ACC112 (cell line): ENCODE measurements around the gene BCAS1.

ENCODE experiments used
- H2AFZ ChIP-seq: fragments of 200-600 bp; sonication (generic); one replicate; pipeline ENCODE4 v1.6.0; 2017; ENCODE audit warnings: antibody characterized with exemption, low read length; ENCODE audit not compliant: unreplicated experiment
- H3K27ac ChIP-seq: fragments of 200-600 bp; sonication (generic); 2 replicates; pipeline ENCODE4 v1.5.1; 2014; ENCODE audit warnings: low read depth, mild to moderate bottlenecking, antibody characterized with exemption, low read length, moderate library complexity
- H3K27me3 ChIP-seq: fragments of 200-600 bp; sonication (generic); 2 replicates; pipeline ENCODE4 v1.6.1; 2014; ENCODE audit warnings: mild to moderate bottlenecking, antibody characterized with exemption, low read length, moderate library complexity, mixed read lengths; ENCODE audit not compliant: insufficient read depth
- H3K36me3 ChIP-seq: fragments of 200-600 bp; sonication (generic); 2 replicates; pipeline ENCODE4 v1.6.1; 2016; ENCODE audit warnings: mild to moderate bottlenecking, antibody characterized with exemption, low read length, moderate library complexity, mixed read lengths; ENCODE audit not compliant: insufficient read depth
- H3K4me1 ChIP-seq: fragments of 200-600 bp; sonication (generic); one replicate; pipeline ENCODE4 v1.6.1; 2016; ENCODE audit warnings: low read length, mixed read lengths; ENCODE audit not compliant: insufficient read depth, unreplicated experiment, control insufficient read depth
- H3K4me3 ChIP-seq: fragments of 200-600 bp; sonication (generic); 2 replicates; pipeline ENCODE4 v1.5.1; 2014; ENCODE audit warnings: mild to moderate bottlenecking, low read depth, low read length
- H3K79me2 ChIP-seq: fragments of 200-600 bp; sonication (generic); one replicate; pipeline ENCODE4 v1.6.0; 2016; ENCODE audit warnings: low read length; ENCODE audit not compliant: control insufficient read depth, unreplicated experiment, insufficient read depth

BCAS1 gene

DNA sequence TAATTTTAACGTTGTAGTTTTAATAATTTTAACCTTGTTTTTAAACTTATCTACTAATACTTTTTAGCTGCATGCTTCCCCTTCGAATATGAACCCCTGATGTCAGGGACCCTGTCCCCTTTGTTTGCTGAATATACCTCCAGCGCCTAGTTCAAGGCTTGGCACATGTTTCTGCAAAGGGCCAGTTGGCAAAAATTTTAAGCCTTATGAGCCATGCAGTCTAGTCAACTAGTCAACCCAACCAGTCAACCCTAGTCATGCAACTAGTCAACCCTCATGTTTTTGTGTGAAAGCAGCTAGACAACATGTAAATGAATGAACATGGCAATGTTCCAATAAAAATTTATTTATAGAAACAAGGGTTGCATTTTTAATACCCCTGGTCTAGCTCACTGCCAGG, 119.8 kb downstream of the BCAS1 start:
- no peaks in the 10 kb centered on the region for H3K27me3 ChIP-seq
- H3K36me3 ChIP-seq: no peaks in the 10 kb centered on the region
- H3K4me3 ChIP-seq: no peak overlapping the region
- peaks cover 18% of the 10 kb centered on the region for H3K4me1 ChIP-seq
- no peaks in the 10 kb centered on the region for H3K79me2 ChIP-seq
- H3K27ac ChIP-seq: no peak overlapping the region
- no peak overlapping the region for H2AFZ ChIP-seq

DNA sequence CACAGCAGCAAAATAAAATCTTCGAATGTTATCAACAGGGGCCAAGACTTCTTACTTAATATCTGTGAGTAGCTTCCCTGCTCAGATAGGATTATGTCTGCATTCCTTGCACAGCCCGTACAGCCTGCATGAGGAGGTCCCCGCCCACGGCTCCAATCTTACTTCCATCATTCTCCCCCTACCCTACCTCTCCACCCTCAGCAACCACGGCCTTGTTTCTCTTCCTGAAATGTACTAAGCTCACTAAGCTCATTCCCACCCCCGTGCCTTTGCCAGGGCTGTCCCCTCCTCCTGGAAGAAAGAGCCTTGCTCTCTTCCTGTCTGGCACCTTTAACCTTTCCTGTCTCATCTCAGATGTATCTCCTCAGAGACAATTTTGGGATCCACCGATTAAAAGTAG, 120.4 kb downstream of the BCAS1 start:
- Histone ChIP-seq H3K27ac (peak overlapping the region; percentile 74), H3K27me3 (no peaks in the 10 kb centered on the region), H3K4me1 (peaks cover 18% of the 10 kb centered on the region), H3K4me3 (peak overlapping the region; percentile 46; the same call in 1 of the 2 replicates), H3K36me3 (no peaks in the 10 kb centered on the region), H2AFZ (peak overlapping the region; percentile 16), H3K79me2 (no peaks in the 10 kb centered on the region)

DNA sequence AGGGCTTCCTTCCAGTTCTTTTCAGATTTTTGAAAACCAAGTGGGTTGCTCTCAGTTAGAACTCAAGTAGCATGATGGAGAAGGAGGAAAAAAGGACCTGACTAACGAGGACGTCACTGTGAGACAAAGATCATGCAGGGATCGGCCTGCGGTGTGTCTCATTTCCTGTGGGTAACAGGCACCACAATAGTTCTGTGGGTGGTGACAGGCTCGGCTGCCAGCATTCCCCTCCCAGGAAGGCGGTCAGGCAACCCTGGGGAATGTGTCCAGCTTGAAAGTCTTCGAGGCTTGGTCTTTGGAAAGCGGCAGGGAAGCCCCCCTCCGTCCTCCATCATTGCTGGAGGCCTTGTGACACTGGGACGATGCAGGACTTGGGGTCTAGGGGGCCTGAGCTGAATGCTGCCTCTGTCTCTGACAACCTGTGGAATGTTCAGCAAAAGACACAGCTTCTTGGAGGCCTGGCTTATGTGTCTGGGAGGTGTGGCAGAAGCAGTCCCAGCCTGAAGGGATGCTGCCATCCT, 121.0 kb downstream of the BCAS1 start:
- Histone ChIP-seq H3K36me3 (no peaks in the 10 kb centered on the region), H2AFZ (peak overlapping the region; percentile 36), H3K4me1 (peaks cover 18% of the 10 kb centered on the region), H3K27ac (peak overlapping the region; percentile 74), H3K4me3 (peak overlapping the region; percentile 46), H3K79me2 (no peaks in the 10 kb centered on the region), H3K27me3 (no peaks in the 10 kb centered on the region)

DNA sequence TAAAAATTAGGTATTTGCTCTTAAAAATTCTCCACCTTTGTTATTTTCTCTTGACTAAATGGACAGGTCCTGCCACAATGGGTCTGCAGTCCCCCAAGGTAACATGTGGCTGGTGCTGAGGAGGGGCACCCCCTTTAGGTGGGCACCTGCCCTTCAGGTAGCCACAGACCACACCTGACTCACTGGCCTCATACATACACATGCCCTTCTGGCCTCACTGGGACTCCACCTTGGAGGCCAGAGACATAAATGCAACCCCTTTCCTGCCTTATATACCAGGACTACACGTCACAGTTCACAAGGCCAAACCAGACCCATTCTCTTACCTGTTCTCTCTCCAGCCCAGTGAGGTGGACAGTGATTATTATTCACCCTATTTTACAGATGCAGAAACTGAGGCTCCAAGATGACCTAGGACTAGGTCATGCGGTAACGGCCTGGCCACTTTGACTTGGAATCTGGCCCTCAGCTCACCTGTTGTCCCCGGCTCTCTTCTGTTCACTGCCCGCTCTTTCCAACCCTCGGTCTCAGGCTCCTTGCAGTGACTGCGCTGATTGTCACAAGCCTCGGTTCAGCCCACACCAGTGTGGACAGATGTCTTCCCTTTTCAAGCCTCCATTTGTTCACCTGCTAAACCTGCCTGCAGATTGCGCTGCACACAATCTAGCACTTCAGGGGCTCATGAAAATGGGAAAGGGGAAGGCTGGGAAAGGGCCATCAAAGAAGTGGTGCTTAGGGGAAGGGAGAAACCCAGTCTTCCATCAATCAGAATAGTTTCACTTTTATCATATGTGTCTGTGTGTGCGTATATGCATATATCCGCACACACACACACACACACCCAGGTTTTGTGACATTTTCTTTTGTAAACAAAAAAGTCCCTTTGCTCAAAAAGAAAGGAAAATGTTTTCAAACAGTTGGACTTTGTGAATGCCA, 121.7 kb downstream of the BCAS1 start:
- Histone ChIP-seq H3K27ac (peak overlapping the region; percentile 74), H3K4me3 (peak overlapping the region; percentile 46; the same call in 1 of the 2 replicates)

DNA sequence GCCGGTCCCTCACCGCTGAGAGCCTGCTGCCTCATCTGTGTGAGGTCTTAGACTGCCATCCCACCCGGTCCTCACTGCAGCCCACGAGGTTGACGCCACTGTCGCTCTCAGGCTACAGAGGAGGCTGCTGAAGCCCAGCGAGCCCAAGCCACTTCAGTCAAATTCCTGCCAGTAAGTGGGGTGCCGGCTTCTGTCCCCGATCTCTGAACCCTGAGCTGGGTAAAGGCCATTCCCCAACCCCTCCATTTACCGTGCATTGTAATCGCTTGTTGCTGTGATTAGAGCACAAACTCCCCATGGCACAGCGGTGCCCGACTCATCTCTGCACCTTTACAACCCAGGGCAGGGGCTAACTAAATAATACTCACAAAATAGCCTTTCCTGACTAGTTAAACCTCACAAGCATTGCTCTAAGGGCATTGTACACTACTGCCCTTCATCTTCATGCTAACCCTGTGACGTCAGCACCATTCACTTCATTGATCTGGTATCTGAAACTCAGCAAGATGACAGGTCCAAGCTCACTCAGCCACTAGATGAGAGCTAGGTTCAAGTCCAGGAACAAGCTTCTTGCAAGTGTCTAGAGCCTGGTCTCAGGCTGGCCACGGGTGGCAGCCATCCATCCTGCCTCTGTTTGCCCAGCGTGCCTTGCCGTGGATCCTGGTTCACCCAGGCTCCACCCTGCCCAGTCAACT, 122.7 kb downstream of the BCAS1 start:
- Histone ChIP-seq H3K79me2 (no peaks in the 10 kb centered on the region), H3K27me3 (no peaks in the 10 kb centered on the region), H2AFZ (no peak overlapping the region), H3K27ac (no peak overlapping the region), H3K4me3 (no peak overlapping the region), H3K36me3 (no peaks in the 10 kb centered on the region), H3K4me1 (peaks cover 18% of the 10 kb centered on the region)

More for the DNA sequence above, 121.7 kb downstream of the BCAS1 start:
- Histone ChIP-seq H3K4me1 (peaks cover 18% of the 10 kb centered on the region), H3K27me3 (no peaks in the 10 kb centered on the region), H3K36me3 (no peaks in the 10 kb centered on the region), H2AFZ (peak overlapping the region; percentile 36), H3K79me2 (no peaks in the 10 kb centered on the region)

DNA sequence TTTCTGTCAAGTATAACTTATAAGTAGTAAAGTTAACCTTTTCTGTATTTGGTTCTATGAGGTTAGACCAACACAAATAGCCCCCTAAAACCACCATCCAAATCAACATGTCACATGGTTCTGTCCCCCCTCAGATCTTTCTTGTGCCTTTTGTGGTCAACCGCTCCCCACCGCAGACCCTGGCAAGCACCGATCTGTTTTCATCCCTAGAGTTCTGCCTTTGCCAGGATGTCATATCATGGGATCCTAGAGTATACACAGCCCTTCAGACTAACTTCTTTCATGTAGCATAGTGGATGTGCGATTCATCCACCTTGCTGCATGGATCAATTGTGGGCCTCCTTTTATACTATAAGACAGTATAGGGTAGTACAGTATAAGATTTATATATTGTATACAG, 124.3 kb downstream of the BCAS1 start:
- no peak overlapping the region for H3K27ac ChIP-seq
- no peak overlapping the region for H3K4me3 ChIP-seq
- no peaks in the 10 kb centered on the region for H3K27me3 ChIP-seq
- no peaks in the 10 kb centered on the region for H3K79me2 ChIP-seq
- H3K4me1 ChIP-seq: peaks cover 27% of the 10 kb centered on the region
- no peak overlapping the region for H2AFZ ChIP-seq
- H3K36me3 ChIP-seq: no peaks in the 10 kb centered on the region

DNA sequence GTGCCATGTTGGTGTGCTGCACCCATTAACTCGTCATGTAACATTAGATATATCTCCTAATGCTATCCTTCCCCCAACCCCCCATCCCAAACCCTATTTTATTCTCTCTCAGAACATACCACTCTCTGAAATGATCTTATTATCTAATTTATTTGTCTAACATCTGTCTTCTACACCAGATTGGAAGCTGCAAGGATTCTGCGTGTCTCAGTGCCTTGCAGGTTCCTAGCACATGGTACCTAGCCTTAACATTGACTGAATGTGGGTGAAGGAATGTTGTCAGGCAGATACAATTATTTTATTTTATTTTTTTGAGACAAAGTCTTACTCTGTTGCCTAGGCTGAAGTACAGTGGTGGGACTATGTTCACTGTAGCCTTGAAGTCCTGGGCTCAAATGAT, 124.9 kb downstream of the BCAS1 start:
- no peaks in the 10 kb centered on the region for H3K27me3 ChIP-seq
- H2AFZ ChIP-seq: no peak overlapping the region
- H3K79me2 ChIP-seq: no peaks in the 10 kb centered on the region
- peaks cover 33% of the 10 kb centered on the region for H3K4me1 ChIP-seq
- no peak overlapping the region for H3K27ac ChIP-seq
- H3K36me3 ChIP-seq: no peaks in the 10 kb centered on the region
- no peak overlapping the region for H3K4me3 ChIP-seq

DNA sequence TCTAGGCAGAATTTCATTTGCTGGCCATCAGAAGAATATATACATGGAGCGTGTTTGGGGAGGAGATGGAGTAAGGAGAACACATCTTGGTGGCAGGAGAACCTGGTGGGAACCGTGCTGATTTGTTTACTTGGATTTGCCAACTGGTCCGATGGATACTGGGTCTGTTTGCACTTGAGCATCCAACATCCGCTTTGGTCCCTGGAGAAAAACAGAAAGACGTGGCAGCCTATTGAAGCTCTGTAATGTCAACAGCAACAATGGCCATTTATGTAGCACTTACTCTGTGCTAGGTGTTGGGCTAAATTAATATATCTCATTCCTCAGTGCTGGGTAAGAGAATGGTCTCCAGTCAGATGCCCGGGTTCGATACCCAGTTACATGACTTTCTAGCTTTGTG, 125.6 kb downstream of the BCAS1 start:
- Histone ChIP-seq H3K4me1 (peaks cover 33% of the 10 kb centered on the region), H3K79me2 (no peaks in the 10 kb centered on the region), H3K27me3 (no peaks in the 10 kb centered on the region), H2AFZ (no peak overlapping the region), H3K27ac (no peak overlapping the region), H3K36me3 (no peaks in the 10 kb centered on the region), H3K4me3 (no peak overlapping the region)

DNA sequence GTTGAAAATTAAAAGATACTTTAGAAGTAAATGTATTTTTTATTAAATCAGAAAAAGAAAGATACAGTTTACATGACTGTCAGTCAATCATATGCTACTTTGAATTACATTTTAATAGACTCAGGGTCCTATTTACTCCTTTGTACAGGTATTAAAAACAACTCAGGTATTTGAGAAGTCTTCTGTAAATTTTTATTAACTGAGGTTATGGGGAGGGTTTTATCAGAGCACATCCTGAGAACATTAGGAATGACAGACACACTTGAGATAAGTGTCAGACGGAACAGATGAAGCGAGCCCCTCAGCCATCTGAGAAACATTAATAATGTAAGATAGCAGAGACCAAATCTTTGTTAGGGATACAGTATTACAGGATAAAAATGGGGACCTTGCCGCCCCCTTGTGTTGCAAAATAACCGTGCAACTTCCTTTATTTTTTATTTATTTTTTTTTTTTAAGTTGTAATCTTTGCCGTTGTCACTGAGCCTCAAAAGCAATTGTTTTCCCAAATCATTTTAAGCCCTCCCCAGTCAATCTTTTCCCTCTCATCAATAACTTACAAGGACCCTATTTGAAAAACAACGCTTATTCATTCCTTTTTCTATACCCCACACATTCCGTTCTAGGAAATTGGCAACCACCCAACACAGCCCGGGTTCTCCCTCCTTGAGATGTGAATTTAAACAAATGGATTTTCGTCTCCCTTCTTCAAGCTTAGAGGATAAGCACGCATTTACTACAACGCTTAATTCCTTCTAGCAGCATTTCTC, 126.7 kb downstream of the BCAS1 start:
- H3K4me1 ChIP-seq: peaks cover 33% of the 10 kb centered on the region
- no peaks in the 10 kb centered on the region for H3K27me3 ChIP-seq

DNA sequence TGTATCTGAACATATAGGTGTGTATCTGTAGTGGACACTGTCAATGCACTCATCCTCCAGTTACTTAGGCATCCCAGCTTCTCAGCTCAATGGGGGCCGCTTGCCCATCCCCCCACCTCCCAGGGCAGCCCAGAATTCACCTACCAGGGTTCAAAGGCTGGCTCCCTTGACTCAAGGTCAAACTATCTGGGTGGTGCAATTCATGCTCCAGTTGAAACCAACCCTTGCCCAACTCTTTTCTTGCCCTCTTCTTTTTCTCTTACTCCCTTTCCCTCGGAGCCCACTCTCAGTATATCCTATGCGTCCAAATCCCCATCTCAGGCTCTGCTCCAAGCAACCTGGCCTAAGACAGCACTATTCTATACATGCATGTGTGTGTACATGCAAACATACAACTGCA, 127.4 kb downstream of the BCAS1 start:
- no peaks in the 10 kb centered on the region for H3K27me3 ChIP-seq
- no peak overlapping the region for H2AFZ ChIP-seq
- H3K4me1 ChIP-seq: peaks cover 30% of the 10 kb centered on the region
- H3K79me2 ChIP-seq: no peaks in the 10 kb centered on the region
- H3K4me3 ChIP-seq: no peak overlapping the region
- no peaks in the 10 kb centered on the region for H3K36me3 ChIP-seq
- no peak overlapping the region for H3K27ac ChIP-seq

More for the DNA sequence above, 126.7 kb downstream of the BCAS1 start:
- Histone ChIP-seq H3K79me2 (no peaks in the 10 kb centered on the region), H3K4me3 (peak overlapping the region; percentile 19), H3K27ac (no peak overlapping the region), H3K36me3 (no peaks in the 10 kb centered on the region), H2AFZ (peak overlapping the region; percentile 53)
